Gastroesophageal sphincter (tissue), 3 donors: Measurements from ENCODE around the gene TMEM161B.

Source experiments
- CTCF ChIP-seq, 4 experiments: fragments of 200-600 bp in 2 of 4; fragments of 450-650 bp in 2 of 4; sonication (generic) in 1 of 4; IDR thresholded peaks; one replicate each; pipeline ENCODE4 v1.5.1; 2017 to 2019; ENCODE audit warnings: antibody characterized with exemption in 4 of 4, mild to moderate bottlenecking in 2 of 4, moderate library complexity in 2 of 4
- EP300 ChIP-seq: sonication (generic); formaldehyde crosslinking; IDR thresholded peaks from one replicate; pipeline ENCODE4 v1.6.1; 2017; ENCODE audit warnings: antibody characterized with exemption, mild to moderate bottlenecking
- POLR2A ChIP-seq, 2 donors: fragments of 450-650 bp; IDR thresholded peaks; one replicate each; pipeline ENCODE4 v1.6.1; 2017; ENCODE audit warnings: antibody characterized with exemption in 2 of 2, mild to moderate bottlenecking in 2 of 2, moderate library complexity in 1 of 2
- POLR2AphosphoS5 ChIP-seq: sonication (generic); formaldehyde crosslinking; IDR thresholded peaks from one replicate; pipeline ENCODE4 v1.6.1; 2017; ENCODE audit warnings: antibody characterized with exemption

GRCh38 chr5:88288528-88289197 lies 20.0 kb upstream of the TMEM161B start:
- TF ChIP-seq POLR2A (IDR thresholded peaks at IDR 0.05): no peak
- TF ChIP-seq CTCF (IDR thresholded peaks at IDR 0.05): no peak
- no peak for TF ChIP-seq EP300
- no peak for TF ChIP-seq POLR2AphosphoS5
